OCI-LY7 (cell line): ENCODE measurements around the gene HDGF. TPM values are rescaled to one million over a fixed set of nuclear protein-coding genes. Genes with fewer than 3 reads are reported as not detected.

Experiments used
- BruUV-seq: library from RNA; stranded (reverse); fragments of 400-500 nt; replicated peaks from 2 replicates; lab custom pipeline; 2021; lab: Mats Ljungman, UMichigan
- CTCF ChIA-PET: fragments of 300-600 bp; sonication (Branson Sonifier 250); formaldehyde crosslinking; loops from one replicate; lab custom pipeline; 2022; ENCODE audit warnings: antibody characterized with exemption; ENCODE audit not compliant: unreplicated experiment; lab: Charles Lee
- POLR2A ChIA-PET: fragments of 300-600 bp; sonication (Branson Sonifier 250); formaldehyde crosslinking; loops from one replicate; lab custom pipeline; 2022; ENCODE audit warnings: antibody characterized with exemption; lab: Charles Lee
- DNase-seq: peaks from one replicate; pipeline ENCODE4 v3.0.0-alpha.2; 2015; ENCODE audit warnings: low spot score
- H2AFZ ChIP-seq: fragments of 200-600 bp; sonication (generic), shearing (Covaris generic); 2 replicates; pipeline ENCODE4 v1.6.1; 2014; ENCODE audit warnings: mild to moderate bottlenecking, antibody characterized with exemption, low read length, moderate library complexity
- H3K27ac ChIP-seq: fragments of 200-600 bp; sonication (generic); 2 replicates; pipeline ENCODE4 v1.5.1; 2014; ENCODE audit warnings: mixed run types, low read depth, mild to moderate bottlenecking, moderate library complexity, low read length, inconsistent platforms; ENCODE audit not compliant: poor library complexity, severe bottlenecking
- H3K36me3 ChIP-seq: fragments of 200-600 bp; sonication (generic); 2 replicates; pipeline ENCODE4 v1.6.1; 2014; ENCODE audit warnings: mild to moderate bottlenecking, antibody characterized with exemption, low read length, moderate library complexity, mixed read lengths; ENCODE audit not compliant: insufficient read depth
- H3K4me1 ChIP-seq: fragments of 200-600 bp; sonication (generic); 2 replicates; pipeline ENCODE4 v1.5.1; 2014; ENCODE audit warnings: mild to moderate bottlenecking, low read length; ENCODE audit not compliant: insufficient read depth, poor library complexity, severe bottlenecking
- H3K4me2 ChIP-seq: fragments of 200-600 bp; sonication (generic); 2 replicates; pipeline ENCODE4 v1.6.1; 2014; ENCODE audit warnings: mild to moderate bottlenecking, low read length
- H3K4me3 ChIP-seq: fragments of 200-600 bp; sonication (generic); 2 replicates; pipeline ENCODE4 v1.5.1; 2014; ENCODE audit warnings: mild to moderate bottlenecking, low read depth, low read length; ENCODE audit not compliant: poor library complexity, severe bottlenecking
- H3K79me2 ChIP-seq: fragments of 200-600 bp; sonication (generic); 2 replicates; pipeline ENCODE4 v1.6.1; 2016; ENCODE audit warnings: low read depth, mild to moderate bottlenecking, low read length, moderate library complexity, mixed read lengths; ENCODE audit not compliant: insufficient read depth
- H3K9me2 ChIP-seq: fragments of 200-600 bp; sonication (generic); 2 replicates; pipeline ENCODE4 v1.6.1; 2016; ENCODE audit warnings: mild to moderate bottlenecking, low read length, mixed read lengths; ENCODE audit not compliant: insufficient read depth
- H3K9me3 ChIP-seq: fragments of 200-600 bp; sonication (generic); 2 replicates; pipeline ENCODE4 v1.6.1; 2014; ENCODE audit warnings: mild to moderate bottlenecking, mixed run types, low read length, mixed read lengths
- H4K20me1 ChIP-seq: fragments of 200-600 bp; sonication (generic); 2 replicates; pipeline ENCODE4 v1.6.1; 2014; ENCODE audit warnings: mild to moderate bottlenecking, antibody characterized with exemption, low read length, moderate library complexity, mixed read lengths; ENCODE audit not compliant: insufficient read depth
- EZH2phosphoT487 ChIP-seq: fragments of 200-600 bp; sonication (generic); IDR thresholded peaks from 2 replicates; pipeline ENCODE4 v1.6.1; 2018; ENCODE audit warnings: low read depth, borderline replicate concordance, mild to moderate bottlenecking, mixed run types, antibody characterized with exemption, low read length, moderate library complexity, mixed read lengths
- intact Hi-C: fragments of 100-400 bp; cut with micrococcal nuclease; formaldehyde crosslinking; loops from one replicate; pipeline ENCODE4 v1.10.0; 2022; ENCODE audit not compliant: unreplicated experiment
- total RNA-seq, 2 experiments: library from RNA; depleted of rRNA in 1 of 2; stranded (reverse); fragments of >200 nt in 1 of 2; shearing (Covaris generic) in 1 of 2; gene quantifications; 2 replicates each; pipeline ENCODE4 v1.2.3, GENCODE V29; 2014 to 2022
- TF ChIP-seq, protein P1 (sequence below): fragments of 200-600 bp; sonication (generic); conservative IDR thresholded peaks from 2 replicates; pipeline ENCODE4 v1.5.1; 2014; ENCODE audit warnings: mild to moderate bottlenecking, antibody characterized with exemption, low read length, moderate library complexity, mixed read lengths

Gene HDGF
- total RNA-seq, 2 experiments from 2014 or later: 291 to 329 TPM

- peaks cover 17% of the 10 kb centered on the region for H3K4me1 ChIP-seq
- ChIA-PET POLR2A (interaction anchor here (0.6 to 0.7 kb wide), 3 partner anchors 13 to 80 kb away, joined by 3 to 5 read pairs (median 4); no protein-coding TSS in a partner anchor), CTCF (interaction anchor here (1.0 to 2.6 kb wide), 2 partner anchors 17 to 18 kb away, joined by 3 to 19 read pairs; no protein-coding TSS in a partner anchor)
- H3K36me3 ChIP-seq: no peaks in the 10 kb centered on the region
- DNase-seq: no peak
- H3K4me2 ChIP-seq: no peak overlapping the region
- intact Hi-C loops: no loop called here
- H4K20me1 ChIP-seq: no peaks in the 10 kb centered on the region
- H3K79me2 ChIP-seq: no peaks in the 10 kb centered on the region
- TF ChIP-seq EZH2phosphoT487: no peak
- TF ChIP-seq, protein P1, sequence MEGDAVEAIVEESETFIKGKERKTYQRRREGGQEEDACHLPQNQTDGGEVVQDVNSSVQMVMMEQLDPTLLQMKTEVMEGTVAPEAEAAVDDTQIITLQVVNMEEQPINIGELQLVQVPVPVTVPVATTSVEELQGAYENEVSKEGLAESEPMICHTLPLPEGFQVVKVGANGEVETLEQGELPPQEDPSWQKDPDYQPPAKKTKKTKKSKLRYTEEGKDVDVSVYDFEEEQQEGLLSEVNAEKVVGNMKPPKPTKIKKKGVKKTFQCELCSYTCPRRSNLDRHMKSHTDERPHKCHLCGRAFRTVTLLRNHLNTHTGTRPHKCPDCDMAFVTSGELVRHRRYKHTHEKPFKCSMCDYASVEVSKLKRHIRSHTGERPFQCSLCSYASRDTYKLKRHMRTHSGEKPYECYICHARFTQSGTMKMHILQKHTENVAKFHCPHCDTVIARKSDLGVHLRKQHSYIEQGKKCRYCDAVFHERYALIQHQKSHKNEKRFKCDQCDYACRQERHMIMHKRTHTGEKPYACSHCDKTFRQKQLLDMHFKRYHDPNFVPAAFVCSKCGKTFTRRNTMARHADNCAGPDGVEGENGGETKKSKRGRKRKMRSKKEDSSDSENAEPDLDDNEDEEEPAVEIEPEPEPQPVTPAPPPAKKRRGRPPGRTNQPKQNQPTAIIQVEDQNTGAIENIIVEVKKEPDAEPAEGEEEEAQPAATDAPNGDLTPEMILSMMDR: no peak
- H3K27ac ChIP-seq: no peak overlapping the region
- no peaks in the 10 kb centered on the region for H3K9me3 ChIP-seq
- no peak overlapping the region for H2AFZ ChIP-seq
- H3K4me3 ChIP-seq: no peak overlapping the region
- H3K9me2 ChIP-seq: no peaks in the 10 kb centered on the region
- no TSS peak for BruUV-seq
Measured at GRCh38 chr1:156707417-156708217, 43.9 kb downstream of the HDGF start.

DNA sequence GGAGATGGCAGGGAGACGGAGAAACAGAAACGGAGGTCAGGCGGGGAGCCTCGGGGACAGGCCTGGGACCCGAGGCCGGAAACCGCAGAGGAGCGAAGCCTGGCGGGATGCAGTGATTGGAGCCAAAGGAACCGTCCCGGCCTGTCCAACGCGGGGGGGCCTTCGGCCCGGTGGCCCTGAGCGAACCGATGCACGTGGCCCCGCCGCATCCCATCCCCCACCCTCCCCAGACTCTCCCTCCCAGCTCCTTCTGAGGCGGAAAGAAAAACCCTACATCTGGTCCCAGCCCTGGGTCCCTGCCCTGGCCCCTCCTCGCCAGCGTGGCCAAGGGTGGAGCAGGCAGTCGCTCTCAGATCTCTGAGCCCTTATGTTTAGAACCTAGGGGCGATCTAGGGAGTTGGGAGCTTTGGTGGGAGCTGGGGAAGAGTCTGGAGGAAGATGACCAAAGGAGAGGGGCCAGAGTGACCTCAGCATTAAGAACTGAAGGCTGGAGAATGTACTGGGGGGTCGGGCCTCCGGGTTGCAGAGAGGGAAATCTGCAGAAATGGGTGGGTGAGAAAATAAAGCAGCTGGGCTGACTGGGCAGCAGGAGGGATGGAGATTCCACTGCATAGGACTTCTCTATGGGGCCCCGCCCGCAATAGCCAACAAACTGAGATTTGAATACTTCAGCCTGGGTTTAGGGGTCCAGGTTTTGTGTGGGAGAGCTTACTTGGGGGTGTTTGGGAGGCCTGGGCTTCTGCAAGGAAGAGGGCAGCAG, 44.6 kb downstream of the HDGF start:
- no peaks in the 10 kb centered on the region for H4K20me1 ChIP-seq
- no peak overlapping the region for H3K27ac ChIP-seq
- no peaks in the 10 kb centered on the region for H3K9me2 ChIP-seq
- H3K4me2 ChIP-seq: peak overlapping the region; percentile 65
- no peaks in the 10 kb centered on the region for H3K36me3 ChIP-seq
- no peaks in the 10 kb centered on the region for H3K9me3 ChIP-seq
- TF ChIP-seq, protein P1: no peak
- TF ChIP-seq EZH2phosphoT487: no peak
- no peak overlapping the region; the same call in 1 of the 2 replicates for H2AFZ ChIP-seq
- H3K79me2 ChIP-seq: no peaks in the 10 kb centered on the region
- peak overlapping the region; percentile 53 for H3K4me3 ChIP-seq
- peaks cover 17% of the 10 kb centered on the region for H3K4me1 ChIP-seq
- no TSS peak for BruUV-seq
- ChIA-PET CTCF (interaction anchor here (2.6 kb wide), 1 partner anchor 18 kb away, joined by 19 read pairs; no protein-coding TSS in a partner anchor), POLR2A (interaction anchor here (0.6 to 0.7 kb wide), 4 partner anchors 14 to 116 kb away, joined by 3 to 5 read pairs (median 4); no protein-coding TSS in a partner anchor)
- intact Hi-C loops: loop anchor here (1.0 kb wide), 1 partner anchor 18 kb away; no protein-coding TSS in a partner anchor
- no peak for DNase-seq
